Measurements from ENCODE around the gene CPN2.

Gene CPN2

GRCh38 chr3:194328053-194328657 is 23.0 kb downstream of the CPN2 start:
- DNase-seq (ENCODE audit: low read depth in 2 of 2) = no peak

DNA sequence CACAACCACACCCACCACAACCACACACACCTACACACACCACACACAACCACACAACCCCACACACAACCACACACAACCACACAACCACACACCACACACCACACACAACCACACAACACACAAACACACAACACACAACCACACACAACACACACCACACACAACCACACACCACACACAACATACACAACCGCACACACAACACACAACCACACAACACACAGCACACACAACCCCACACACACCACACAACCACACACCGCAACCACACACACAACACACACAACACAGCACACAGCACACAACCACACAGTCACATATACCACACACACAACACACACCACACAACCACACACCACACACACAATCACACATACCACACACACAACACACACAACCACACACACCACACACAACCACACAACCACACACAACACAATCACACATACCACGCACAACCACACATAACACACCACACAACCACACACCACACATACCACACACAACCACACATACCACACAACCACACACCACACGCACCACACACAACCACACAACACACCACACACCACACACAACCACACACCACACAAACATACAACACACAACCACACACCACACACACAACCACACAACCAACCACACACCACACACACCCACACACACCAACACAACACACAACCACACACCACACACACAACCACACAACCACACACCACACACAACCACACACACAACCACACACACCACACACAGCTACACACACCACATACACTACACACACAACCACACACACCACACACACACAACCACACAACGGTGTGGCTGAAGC is 23.7 kb downstream of the CPN2 start:
- DNase-seq (ENCODE audit: low read depth in 2 of 2) = no peak

GRCh38 chr3:194326968-194327217 is 24.2 kb downstream of the CPN2 start:
- no peak for DNase-seq (ENCODE audit: low read depth in 2 of 2)

DNA sequence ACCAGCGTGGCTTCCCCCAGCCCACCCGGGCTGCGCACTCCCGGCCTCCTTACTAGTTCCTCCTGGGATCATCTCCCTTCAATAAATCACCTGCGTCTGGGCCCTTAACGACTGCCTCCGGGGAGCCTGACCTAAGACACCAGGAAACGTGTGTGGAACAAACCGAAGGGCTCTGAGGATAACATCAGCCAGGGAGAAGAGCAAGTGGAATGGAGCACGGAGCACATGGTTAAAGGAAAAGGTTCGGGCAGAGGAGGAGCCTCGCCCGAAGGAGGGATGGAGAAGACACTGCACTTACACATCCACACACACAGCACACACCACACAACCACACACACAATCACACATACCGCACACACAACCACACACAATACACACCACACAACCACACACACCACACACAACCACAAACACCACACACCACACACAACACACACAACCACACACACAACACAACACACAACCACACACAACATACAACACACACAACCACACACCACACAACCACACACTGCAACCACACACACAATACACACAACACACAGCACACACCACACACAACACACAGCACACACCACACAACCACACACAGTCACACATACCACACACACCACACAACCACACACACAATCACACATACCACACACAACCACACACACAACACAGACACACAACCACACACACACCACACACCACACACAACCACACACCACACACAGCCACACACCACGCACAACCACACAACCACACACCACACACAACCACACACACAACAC is 24.7 kb downstream of the CPN2 start:
- DNase-seq (ENCODE audit: low read depth in 2 of 2) = no peak

GRCh38 chr3:194325424-194326153 is 25.5 kb downstream of the CPN2 start:
- no peak for DNase-seq (ENCODE audit: low read depth in 2 of 2)

GRCh38 chr3:194324823-194325327 is 26.3 kb downstream of the CPN2 start:
- DNase-seq (ENCODE audit: low read depth in 2 of 2) = no peak

DNA sequence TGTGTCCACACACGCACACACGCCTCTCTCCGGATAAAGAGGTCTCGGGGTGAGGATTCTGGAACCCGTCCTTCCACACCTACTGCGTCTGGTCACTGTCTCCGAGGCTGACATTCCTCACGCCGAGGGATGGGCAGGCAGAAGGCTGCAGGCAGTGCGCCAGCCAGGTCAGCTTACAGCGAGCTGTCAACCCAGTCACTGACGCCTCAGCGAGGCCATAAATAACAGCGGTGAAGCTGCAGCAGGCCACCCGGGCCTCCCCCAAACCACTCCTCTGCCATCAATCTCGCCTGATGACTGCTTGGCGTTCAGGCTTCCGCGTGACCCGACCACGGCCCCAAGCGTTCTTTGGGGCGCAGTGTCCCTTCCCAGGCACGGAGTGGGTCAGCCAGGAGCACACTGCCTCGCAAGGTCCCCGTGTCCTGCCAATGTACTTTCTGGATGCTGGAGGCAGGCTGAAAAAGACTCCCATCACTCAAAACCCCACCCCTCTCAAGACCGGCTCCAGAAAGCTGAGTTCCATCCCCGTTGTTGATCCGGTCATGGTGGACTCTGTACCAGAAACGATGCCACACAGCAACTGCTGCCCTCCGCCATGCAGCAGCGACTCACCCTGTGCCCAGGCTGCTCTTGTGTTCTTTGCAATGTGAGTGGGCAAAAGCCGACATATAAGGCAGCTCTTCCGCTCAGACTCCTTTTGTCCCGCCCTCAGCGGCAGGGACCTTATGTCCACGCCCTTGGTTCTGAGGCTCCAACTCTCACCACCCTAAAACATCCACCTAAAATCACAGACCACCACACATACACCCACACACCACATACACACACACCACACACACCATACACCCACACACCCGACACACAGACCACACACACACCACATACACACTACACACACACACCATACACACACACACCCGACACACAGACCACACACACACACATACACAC is 27.1 kb downstream of the CPN2 start:
- no peak for DNase-seq (ENCODE audit: low read depth in 2 of 2)

- DNase-seq (ENCODE audit: low read depth in 2 of 2) = peak in 1 of 2 donors; percentile 31
Measured at GRCh38 chr3:194322678-194323211, 28.4 kb downstream of the CPN2 start.

DNA sequence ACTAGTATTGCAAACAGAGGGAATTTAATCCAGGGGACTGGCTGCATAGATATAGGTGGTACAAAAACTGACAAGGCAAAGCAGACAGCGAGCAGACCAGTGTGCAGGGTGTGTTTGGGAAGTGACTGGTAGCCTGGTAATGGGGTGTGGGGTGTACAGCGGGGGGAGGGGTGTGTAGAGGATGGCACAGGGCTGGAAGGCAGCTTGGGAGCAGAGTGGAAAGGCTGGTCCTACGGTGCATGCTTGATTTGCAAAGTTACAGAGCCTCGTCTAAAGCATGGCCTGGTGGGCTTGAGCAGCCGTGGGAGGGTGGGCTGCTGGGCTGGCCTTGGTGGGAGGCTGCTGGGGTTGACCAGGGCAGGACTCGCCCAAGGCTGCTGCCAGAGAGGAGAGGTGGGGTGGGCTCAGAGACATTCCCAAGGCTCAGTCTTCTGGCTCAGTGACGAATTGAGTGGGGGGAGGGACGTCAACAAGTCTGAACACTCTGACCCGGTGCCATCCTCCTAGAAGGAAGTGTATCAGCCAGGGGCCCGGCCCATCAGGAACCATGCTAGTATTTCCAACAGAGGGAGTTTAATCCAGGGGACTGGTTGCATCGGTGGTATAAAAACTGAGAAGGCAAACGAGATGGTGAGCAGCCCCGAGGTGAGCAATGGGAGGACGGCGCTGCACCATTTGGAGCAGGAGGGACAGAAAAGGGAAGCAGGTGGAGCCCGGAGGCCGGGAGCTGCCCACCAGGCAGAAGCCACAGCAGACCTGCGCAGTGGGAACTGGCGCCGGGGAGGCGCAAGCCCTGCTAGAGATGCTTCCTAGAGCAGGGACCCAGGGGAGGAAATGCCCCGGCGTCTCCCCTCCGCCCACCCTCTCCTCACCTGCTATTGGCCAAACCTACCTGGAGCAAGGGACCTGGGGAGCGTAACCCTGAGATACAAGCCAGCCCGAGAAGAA is 29.2 kb downstream of the CPN2 start:
- no peak for DNase-seq (ENCODE audit: low read depth in 2 of 2)

- DNase-seq (ENCODE audit: low read depth in 2 of 2) = no peak
Measured at GRCh38 chr3:194320744-194321243, 30.3 kb downstream of the CPN2 start.

GRCh38 chr3:194320100-194320499 is 31.0 kb downstream of the CPN2 start:
- no peak for DNase-seq (ENCODE audit: low read depth in 2 of 2)

GRCh38 chr3:194318511-194319161 is 32.5 kb downstream of the CPN2 start:
- no peak for DNase-seq (ENCODE audit: low read depth in 2 of 2)

DNA sequence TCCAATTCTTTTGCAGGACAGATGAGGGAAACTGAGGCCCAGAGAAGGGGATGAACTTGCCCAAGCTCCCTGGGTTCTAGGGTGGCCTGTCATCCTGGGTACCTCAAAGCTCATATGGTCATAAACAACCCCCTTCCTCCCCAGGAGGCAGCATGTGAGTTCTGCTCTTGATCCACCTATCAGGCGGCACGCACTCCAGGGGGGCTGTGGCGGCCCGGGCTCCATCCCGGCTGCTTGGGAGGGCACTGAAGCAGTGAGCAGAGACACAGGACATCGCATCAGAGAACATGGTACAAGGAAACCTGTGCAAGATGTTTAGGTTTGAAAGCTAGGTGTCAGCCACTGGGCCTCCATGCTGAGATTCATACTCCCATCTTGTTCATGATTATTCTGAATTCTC is 34.2 kb downstream of the CPN2 start:
- no peak for DNase-seq (ENCODE audit: low read depth in 2 of 2)

GRCh38 chr3:194315965-194316361 is 35.2 kb downstream of the CPN2 start:
- no peak for DNase-seq (ENCODE audit: low read depth in 2 of 2)

DNA sequence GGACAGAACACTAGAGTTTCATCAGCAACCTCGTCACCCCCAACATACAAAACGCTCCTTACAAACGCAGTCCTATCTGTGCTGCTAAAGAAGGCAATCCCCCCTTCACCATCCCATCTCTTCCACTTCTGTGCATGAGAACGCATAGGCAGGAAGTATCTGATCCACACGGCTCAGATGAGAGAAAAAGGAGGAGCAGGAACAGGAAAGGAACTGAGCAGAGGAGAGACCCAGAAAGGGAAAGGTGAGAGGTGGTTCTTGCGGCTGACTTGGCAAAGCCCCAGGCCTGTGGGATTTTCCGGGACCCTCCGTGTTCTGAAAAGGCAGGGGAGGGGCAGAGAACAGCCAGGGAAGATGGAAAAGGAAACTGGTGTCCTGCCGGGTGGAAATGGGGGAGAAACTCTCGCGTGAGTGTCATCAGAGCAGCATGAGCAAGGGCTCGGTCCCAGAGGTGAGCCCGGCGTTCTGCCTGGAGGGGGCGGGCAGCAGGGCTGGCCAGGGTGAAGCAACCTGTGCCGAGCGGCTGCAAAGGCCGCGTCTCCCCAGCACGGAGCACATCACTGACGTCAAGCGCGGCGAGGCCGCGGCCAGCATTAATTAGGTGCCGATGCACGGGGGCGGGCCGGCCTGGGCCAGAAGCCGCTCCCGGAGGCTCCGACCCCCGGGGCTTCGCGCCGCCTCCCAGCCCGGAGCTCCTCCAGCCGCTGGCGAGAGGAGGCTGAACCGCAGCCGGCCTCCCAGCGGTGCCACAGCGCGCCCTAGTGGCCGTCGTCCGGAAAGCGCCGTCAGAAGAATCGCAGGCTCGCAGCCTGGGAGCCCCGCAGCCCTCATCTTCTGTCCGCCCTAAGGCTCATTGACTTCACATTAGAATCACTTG is 35.8 kb downstream of the CPN2 start:
- peak; percentile 69 to 85 for DNase-seq (ENCODE audit: low read depth in 2 of 2)

GRCh38 chr3:194314388-194315068 is 36.6 kb downstream of the CPN2 start:
- DNase-seq (ENCODE audit: low read depth in 2 of 2) = no peak

Data from stimulated activated CD4-positive, alpha-beta T cell treated with anti-CD3 and anti-CD28 coated beads, Interleukin-4, amount 100 ng/mL, for 48 hours (primary cell).